HG03159 (cell line): ENCODE measurements around the gene RAI1.
"Not testable (repeated sequence)": the region's sequence is repeated elsewhere in the genome, so short reads cannot be mapped to it uniquely, and the experiment has no call there.

ENCODE experiments used
- ATAC-seq: cut with Tn5 transposase; IDR thresholded peaks from one replicate; pipeline ENCODE4 v1.9.1; 2021; ENCODE audit warnings: mild to moderate bottlenecking, moderate library complexity; ENCODE audit not compliant: unreplicated experiment

Gene RAI1

GRCh38 chr17:17680477-17681186, 626 bp upstream of the RAI1 start:
- no peak for ATAC-seq

GRCh38 chr17:17681744-17682292, 560 bp downstream of the RAI1 start:
- ATAC-seq: peak; percentile 27

GRCh38 chr17:17682293-17682736, 1.1 kb downstream of the RAI1 start:
- ATAC-seq: peak; percentile 33

- ATAC-seq: peak; percentile 31
These were observed 1.8 kb downstream of the RAI1 start for GRCh38 chr17:17682737-17683680.

- no peak for ATAC-seq
These were observed 2.6 kb downstream of the RAI1 start for GRCh38 chr17:17683710-17684365.

GRCh38 chr17:17684906-17685774, 3.9 kb downstream of the RAI1 start:
- no peak for ATAC-seq

GRCh38 chr17:17685775-17686291, 4.6 kb downstream of the RAI1 start:
- ATAC-seq: no peak

GRCh38 chr17:17689312-17689711, 8.1 kb downstream of the RAI1 start:
- ATAC-seq: no peak

- not testable (repeated sequence) for ATAC-seq
These were observed 9.0 kb downstream of the RAI1 start for GRCh38 chr17:17690233-17690632.

GRCh38 chr17:17691468-17692263, 10.4 kb downstream of the RAI1 start:
- no peak for ATAC-seq

- ATAC-seq: no peak
These were observed 11.3 kb downstream of the RAI1 start for GRCh38 chr17:17692353-17693252.

- peak; percentile 3 for ATAC-seq
These were observed 12.3 kb downstream of the RAI1 start for GRCh38 chr17:17693253-17694168.

GRCh38 chr17:17694169-17695081, 13.2 kb downstream of the RAI1 start:
- ATAC-seq: peak; percentile 46

GRCh38 chr17:17696085-17696484, 14.8 kb downstream of the RAI1 start:
- no peak for ATAC-seq

- no peak for ATAC-seq
These were observed 15.8 kb downstream of the RAI1 start for GRCh38 chr17:17696882-17697633.
